HUES6 (cell line): ENCODE data around the gene BMPR2.
"Not testable (repeated sequence)": the region's sequence is repeated elsewhere in the genome, so short reads cannot be mapped to it uniquely, and the experiment has no call there.

Source experiments
- H3K27ac ChIP-seq: 2 replicates; pipeline ENCODE4 v1.7.0; 2013; ENCODE audit warnings: low read depth, mild to moderate bottlenecking, low read length, inconsistent platforms
- H3K27me3 ChIP-seq: 2 replicates; pipeline ENCODE4 v1.6.1; 2013; ENCODE audit warnings: low read length; ENCODE audit not compliant: control insufficient read depth, insufficient read depth
- H3K36me3 ChIP-seq: 2 replicates; pipeline ENCODE4 v1.6.1; 2013; ENCODE audit warnings: low read length; ENCODE audit not compliant: control insufficient read depth, insufficient read depth
- H3K4me1 ChIP-seq: 2 replicates; pipeline ENCODE4 v1.6.1; 2013; ENCODE audit warnings: low read length; ENCODE audit not compliant: control insufficient read depth, insufficient read depth
- H3K4me3 ChIP-seq: 2 replicates; pipeline ENCODE4 v1.5.1; 2013; ENCODE audit warnings: low read depth, low read length
- H3K9ac ChIP-seq: one replicate; pipeline ENCODE4 v1.6.1; 2013; ENCODE audit warnings: mild to moderate bottlenecking, low read length
- H3K9me3 ChIP-seq: 2 replicates; pipeline ENCODE4 v1.6.1; 2013; ENCODE audit warnings: low read depth, low read length; ENCODE audit not compliant: control insufficient read depth, insufficient read depth

Gene BMPR2

DNA sequence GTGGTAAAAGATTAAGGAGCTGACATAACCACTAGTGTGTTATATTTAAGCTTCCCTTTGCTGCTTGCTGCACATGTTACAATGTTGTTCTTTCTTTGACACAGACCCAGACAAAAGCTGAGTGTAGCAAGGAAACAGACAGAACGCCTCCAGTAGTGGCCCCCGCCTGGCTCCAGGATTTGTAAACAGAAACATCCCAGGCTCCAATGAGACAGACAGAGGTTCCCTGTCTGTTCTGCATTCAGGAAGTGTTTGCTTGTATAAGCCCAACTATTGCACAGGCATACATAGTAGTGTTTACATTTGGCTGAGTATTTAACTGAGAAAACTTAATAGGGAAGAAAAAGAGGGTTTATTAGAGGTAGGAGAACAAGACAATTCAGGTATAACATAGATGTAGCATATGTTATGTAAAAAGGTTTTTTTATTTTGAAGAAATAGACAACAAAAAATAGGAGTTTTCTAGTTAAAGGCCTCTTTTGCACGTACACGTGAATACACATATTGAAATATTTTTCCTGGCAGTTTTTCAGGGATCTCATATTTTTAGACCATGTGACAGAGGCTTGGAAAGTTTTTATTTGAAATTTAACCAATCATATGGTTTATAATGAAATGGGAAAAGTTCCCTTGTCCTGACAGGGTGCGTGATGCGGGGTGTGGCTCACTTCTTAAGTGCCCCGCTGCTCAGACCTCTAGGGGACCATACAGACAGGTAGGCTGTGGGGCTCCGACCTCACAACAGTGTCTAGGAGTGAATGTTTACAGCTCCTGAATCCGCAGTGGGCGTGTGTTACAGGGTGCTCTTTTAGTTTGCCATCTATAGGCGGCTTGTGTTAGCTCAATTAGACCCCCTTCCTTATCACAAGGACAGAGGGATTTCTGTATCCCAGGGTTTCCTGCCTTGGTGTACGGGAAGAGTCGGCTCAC lies 118.4 kb downstream of the BMPR2 start:
- Histone ChIP-seq H3K4me3 (no peak overlapping the region), H3K27me3 (no peaks in the 10 kb centered on the region), H3K27ac (no peak overlapping the region), H3K4me1 (peaks cover 23% of the 10 kb centered on the region), H3K36me3 (peaks cover 7% of the 10 kb centered on the region), H3K9me3 (no peaks in the 10 kb centered on the region), H3K9ac (no peak overlapping the region)

DNA sequence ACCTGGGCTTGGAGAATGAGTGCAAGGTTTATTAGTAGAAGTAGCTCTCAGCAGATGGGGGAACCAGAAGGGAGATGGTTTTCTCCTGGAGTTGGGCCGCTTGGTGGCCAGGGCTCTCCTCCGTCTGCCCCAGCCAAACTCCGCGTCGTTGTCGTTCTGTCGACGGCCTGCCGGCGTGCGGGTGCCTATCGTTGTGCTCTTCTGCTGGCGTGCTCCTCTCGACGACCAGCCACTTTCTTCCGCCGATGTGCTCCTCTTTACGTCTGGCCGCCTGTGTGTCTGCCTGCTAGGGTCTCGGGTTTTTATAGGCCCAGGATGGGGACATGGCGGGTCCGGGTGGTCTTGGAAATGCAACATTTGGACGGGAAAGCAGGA lies 119.1 kb downstream of the BMPR2 start:
- no peak overlapping the region for H3K27ac ChIP-seq
- no peak overlapping the region for H3K9ac ChIP-seq
- peaks cover under 1% of the 10 kb centered on the region; the same call in 1 of the 2 replicates for H3K36me3 ChIP-seq
- no peaks in the 10 kb centered on the region for H3K27me3 ChIP-seq
- H3K4me1 ChIP-seq, result peaks cover 23% of the 10 kb centered on the region
- no peak overlapping the region for H3K4me3 ChIP-seq
- H3K9me3 ChIP-seq, result no peaks in the 10 kb centered on the region

DNA sequence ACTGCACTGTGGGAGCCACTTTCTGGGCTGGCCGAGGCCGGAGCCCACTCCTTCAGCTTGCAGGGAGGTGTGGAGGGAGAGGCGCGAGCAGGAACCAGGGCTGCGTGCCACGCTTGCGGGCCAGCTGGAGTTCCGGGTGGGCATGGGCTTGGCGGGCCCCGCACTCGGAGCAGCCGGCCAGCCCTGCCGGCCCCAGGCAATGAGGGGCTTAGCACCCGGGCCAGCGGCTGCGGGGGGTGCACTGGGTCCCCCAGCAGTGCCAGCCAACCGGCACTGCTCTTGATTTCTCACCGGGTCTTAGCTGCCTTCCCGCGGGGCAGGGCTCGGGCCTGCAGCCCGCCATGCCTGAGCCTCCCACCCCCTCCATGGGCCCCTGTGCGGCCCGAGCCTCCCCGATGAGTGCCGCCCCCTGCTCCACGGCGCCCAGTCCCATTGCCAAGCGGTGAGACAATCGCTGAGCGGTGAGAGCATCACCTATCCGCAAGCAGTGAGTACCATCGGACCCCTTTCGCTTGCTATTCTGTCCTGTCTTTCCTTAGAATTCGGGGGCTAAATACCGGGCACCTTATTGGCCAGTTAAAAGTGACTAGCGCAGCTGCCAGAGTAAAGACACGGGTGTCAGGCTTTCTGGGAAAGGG lies 120.8 kb downstream of the BMPR2 start:
- H3K4me1 ChIP-seq, result peaks cover 23% of the 10 kb centered on the region
- not testable (repeated sequence) for H3K9ac ChIP-seq, H3K27me3 ChIP-seq, H3K9me3 ChIP-seq, H3K27ac ChIP-seq, H3K36me3 ChIP-seq
- peak overlapping the region; percentile 47 for H3K4me3 ChIP-seq

GRCh38 chr2:202497473-202497866 lies 121.3 kb downstream of the BMPR2 start:
- not testable (repeated sequence) for H3K27ac ChIP-seq, H3K9ac ChIP-seq, H3K27me3 ChIP-seq, H3K9me3 ChIP-seq, H3K36me3 ChIP-seq
- H3K4me1 ChIP-seq, result peaks cover 23% of the 10 kb centered on the region
- H3K4me3 ChIP-seq, result peak overlapping the region; percentile 47

DNA sequence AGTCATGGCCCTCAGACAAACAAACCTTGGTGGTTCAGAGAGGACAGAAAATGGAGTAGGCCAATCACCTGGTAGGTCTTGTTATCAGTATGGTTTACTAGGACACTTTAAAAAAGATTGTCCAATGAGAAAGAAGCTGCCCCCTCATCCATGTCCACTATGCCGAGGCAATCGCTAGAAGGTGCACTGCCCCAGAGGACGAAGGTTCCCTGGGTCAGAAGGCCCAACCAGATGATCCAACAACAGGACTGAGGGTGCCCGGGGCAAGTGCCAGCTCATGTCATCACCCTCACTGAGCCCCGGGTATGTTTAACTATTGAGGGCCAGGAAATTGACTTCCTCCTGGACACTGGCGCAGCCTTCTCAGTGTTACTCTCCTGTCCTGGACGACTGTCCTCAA lies 123.7 kb downstream of the BMPR2 start:
- not testable (repeated sequence) for H3K27me3 ChIP-seq, H3K27ac ChIP-seq, H3K9ac ChIP-seq, H3K9me3 ChIP-seq, H3K4me3 ChIP-seq, H3K36me3 ChIP-seq
- H3K4me1 ChIP-seq, result peaks cover 13% of the 10 kb centered on the region

DNA sequence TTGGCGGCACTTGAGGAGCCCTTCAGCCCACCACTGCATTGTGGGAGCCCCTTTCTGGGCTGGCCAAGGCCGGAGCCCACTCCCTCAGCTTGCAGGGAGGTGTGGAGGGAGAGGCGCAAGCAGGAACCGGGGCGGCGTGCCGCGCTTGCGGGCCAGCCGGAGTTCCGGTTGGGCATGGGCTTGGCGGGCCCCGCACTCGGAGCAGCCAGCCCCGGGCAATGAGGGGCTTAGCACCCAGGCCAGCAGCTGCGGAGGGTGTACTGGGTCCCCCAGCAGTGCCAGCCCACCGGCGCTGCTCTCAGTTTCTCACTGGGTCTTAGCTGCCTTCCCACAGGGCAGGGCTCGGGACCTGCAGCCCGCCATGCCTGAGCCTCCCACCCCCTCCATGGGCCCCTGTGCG lies 127.1 kb downstream of the BMPR2 start:
- not testable (repeated sequence) for H3K4me1 ChIP-seq, H3K27me3 ChIP-seq, H3K9me3 ChIP-seq, H3K4me3 ChIP-seq, H3K36me3 ChIP-seq, H3K27ac ChIP-seq, H3K9ac ChIP-seq

GRCh38 chr2:202508686-202509085 lies 132.6 kb downstream of the BMPR2 start:
- no peaks in the 10 kb centered on the region for H3K4me1 ChIP-seq
- no peaks in the 10 kb centered on the region for H3K27me3 ChIP-seq
- no peak overlapping the region for H3K9ac ChIP-seq
- H3K36me3 ChIP-seq, result no peaks in the 10 kb centered on the region
- no peaks in the 10 kb centered on the region for H3K9me3 ChIP-seq
- H3K4me3 ChIP-seq, result no peak overlapping the region
- no peak overlapping the region for H3K27ac ChIP-seq

GRCh38 chr2:202510911-202511310 lies 134.8 kb downstream of the BMPR2 start:
- no peaks in the 10 kb centered on the region for H3K9me3 ChIP-seq
- no peak overlapping the region for H3K27ac ChIP-seq
- H3K4me1 ChIP-seq, result no peaks in the 10 kb centered on the region
- H3K4me3 ChIP-seq, result no peak overlapping the region
- no peak overlapping the region for H3K9ac ChIP-seq
- peaks cover 8% of the 10 kb centered on the region for H3K36me3 ChIP-seq
- no peaks in the 10 kb centered on the region for H3K27me3 ChIP-seq

DNA sequence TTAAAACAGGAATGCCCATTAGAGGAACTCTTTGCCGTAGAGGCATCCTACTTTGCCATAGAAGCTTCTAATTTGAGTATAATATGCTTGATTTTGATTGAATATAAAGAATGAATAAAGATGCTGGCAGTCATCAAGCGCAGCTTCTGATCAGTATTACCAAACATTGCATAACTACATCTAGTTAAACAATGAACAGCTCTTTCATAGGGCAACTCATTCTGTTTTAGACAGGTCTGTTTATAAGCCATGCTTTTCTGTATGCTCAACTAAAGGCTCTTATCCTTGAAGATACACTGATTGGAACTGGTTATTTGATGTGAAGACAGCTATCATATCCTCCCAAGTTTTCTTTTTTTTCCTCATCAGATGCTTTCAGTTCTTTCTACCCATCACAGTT lies 136.0 kb downstream of the BMPR2 start:
- H3K4me3 ChIP-seq, result no peak overlapping the region
- peaks cover 10% of the 10 kb centered on the region for H3K36me3 ChIP-seq
- no peak overlapping the region for H3K9ac ChIP-seq
- no peak overlapping the region for H3K27ac ChIP-seq
- H3K27me3 ChIP-seq, result no peaks in the 10 kb centered on the region
- H3K9me3 ChIP-seq, result no peaks in the 10 kb centered on the region
- H3K4me1 ChIP-seq, result no peaks in the 10 kb centered on the region

GRCh38 chr2:202514732-202515131 lies 138.6 kb downstream of the BMPR2 start:
- no peaks in the 10 kb centered on the region for H3K4me1 ChIP-seq
- no peak overlapping the region for H3K4me3 ChIP-seq
- H3K36me3 ChIP-seq, result peaks cover 24% of the 10 kb centered on the region
- no peak overlapping the region for H3K27ac ChIP-seq
- H3K27me3 ChIP-seq, result no peaks in the 10 kb centered on the region
- H3K9me3 ChIP-seq, result no peaks in the 10 kb centered on the region
- H3K9ac ChIP-seq, result no peak overlapping the region

DNA sequence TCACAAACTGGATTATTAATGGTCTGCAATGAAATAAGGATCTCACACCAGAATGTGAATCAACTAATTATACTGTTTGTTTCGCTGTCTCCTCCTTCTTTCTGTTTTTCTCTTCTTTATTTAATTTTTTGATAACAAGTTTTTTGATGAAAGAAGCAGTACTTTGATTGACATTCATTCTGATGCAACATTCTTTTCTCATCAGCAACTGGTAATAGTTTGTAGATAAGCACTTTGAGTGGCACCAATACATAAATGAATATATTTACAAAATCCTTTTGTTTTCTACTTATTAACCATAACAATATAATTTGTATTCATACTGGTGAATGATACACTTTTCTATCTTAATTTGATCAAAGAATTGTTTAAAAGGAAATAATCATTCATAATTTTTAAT lies 143.3 kb downstream of the BMPR2 start:
- Histone ChIP-seq H3K4me1 (no peaks in the 10 kb centered on the region), H3K9ac (no peak overlapping the region), H3K4me3 (no peak overlapping the region), H3K36me3 (peaks cover 50% of the 10 kb centered on the region), H3K9me3 (no peaks in the 10 kb centered on the region), H3K27me3 (no peaks in the 10 kb centered on the region), H3K27ac (no peak overlapping the region)
